OCI-LY3 (cell line): ENCODE data around the gene CRY1.
"Not testable (repeated sequence)": the region's sequence is repeated elsewhere in the genome, so short reads cannot be mapped to it uniquely, and the experiment has no call there.

Experiments
- H2AFZ ChIP-seq: fragments of 200-600, 300-600 bp; shearing (Covaris generic); 2 replicates; pipeline ENCODE4 v1.6.0; 2014; ENCODE audit warnings: antibody characterized with exemption, low read depth, low read length
- H3K27ac ChIP-seq: fragments of 200-600, 300-600 bp; sonication (generic); 2 replicates; pipeline ENCODE4 v1.5.1; 2014; ENCODE audit warnings: mild to moderate bottlenecking, low read length, moderate library complexity, mixed read lengths
- H3K27me3 ChIP-seq: fragments of 200-600, 300-600 bp; sonication (generic); 2 replicates; pipeline ENCODE4 v1.6.1; 2014; ENCODE audit warnings: low read depth, low read length, mixed read lengths
- H3K36me3 ChIP-seq: fragments of 200-600, 300-600 bp; sonication (generic); replicated peaks from 2 replicates; pipeline ENCODE3; 2014; ENCODE audit warnings: low read depth, low read length, mixed read lengths
- H3K4me1 ChIP-seq: fragments of 300-600, 200-600 bp; sonication (generic); 2 replicates; pipeline ENCODE4 v1.6.1; 2014; ENCODE audit warnings: low read length, mixed read lengths
- H3K4me2 ChIP-seq: fragments of 200-600, 300-600 bp; sonication (generic); 2 replicates; pipeline ENCODE4 v1.6.1; 2014; ENCODE audit warnings: low read length, mixed read lengths
- H3K4me3 ChIP-seq: fragments of 300-600, 200-600 bp; sonication (generic); 2 replicates; pipeline ENCODE4 v1.5.1; 2014; ENCODE audit warnings: antibody characterized with exemption, mild to moderate bottlenecking, low read length, moderate library complexity
- H3K79me2 ChIP-seq: fragments of 300-600, 200-600 bp; shearing (Covaris generic); 2 replicates; pipeline ENCODE4 v1.6.1; 2014; ENCODE audit warnings: mild to moderate bottlenecking, low read length, mixed read lengths
- H3K9ac ChIP-seq: fragments of 300-600, 200-600 bp; shearing (Covaris generic); 2 replicates; pipeline ENCODE4 v1.6.0; 2014; ENCODE audit warnings: mild to moderate bottlenecking, low read length, moderate library complexity
- H3K9me3 ChIP-seq: fragments of 200-600, 300-600 bp; shearing (Covaris generic); 2 replicates; pipeline ENCODE4 v1.6.1; 2014; ENCODE audit warnings: low read length, mixed read lengths; ENCODE audit not compliant: insufficient read depth
- H4K20me1 ChIP-seq: fragments of 200-600, 300-600 bp; sonication (generic); 2 replicates; pipeline ENCODE4 v1.6.1; 2016; ENCODE audit warnings: low read length, mixed read lengths; ENCODE audit not compliant: insufficient read depth
- CTCF ChIP-seq: fragments of 200-600, 300-600 bp; sonication (generic); IDR thresholded peaks from 2 replicates; pipeline ENCODE4 v1.5.1; 2014; ENCODE audit warnings: antibody characterized with exemption, low read length, low read depth
- EZH2phosphoT487 ChIP-seq: fragments of 200-600 bp; shearing (Covaris generic); IDR thresholded peaks from 2 replicates; pipeline ENCODE4 v1.6.1; 2018; ENCODE audit warnings: antibody characterized with exemption, mixed run types, low read depth

CRY1 gene

GRCh38 chr12:107111314-107111713 lies 18.0 kb upstream of the CRY1 start:
- Histone ChIP-seq H3K4me2 (no peak overlapping the region), H3K9ac (no peak overlapping the region), H3K9me3 (no peaks in the 10 kb centered on the region), H2AFZ (no peak overlapping the region), H3K27ac (no peak overlapping the region), H3K36me3 (no peaks in the 10 kb centered on the region), H3K79me2 (no peaks in the 10 kb centered on the region), H3K4me3 (no peak overlapping the region), H3K27me3 (peaks cover 22% of the 10 kb centered on the region), H4K20me1 (no peaks in the 10 kb centered on the region), H3K4me1 (peaks cover 4% of the 10 kb centered on the region; the same call in 1 of the 2 replicates)
- TF ChIP-seq EZH2phosphoT487: no peak
- TF ChIP-seq CTCF: no peak

- H3K4me2 ChIP-seq: no peak overlapping the region
- TF ChIP-seq CTCF (no peak), EZH2phosphoT487 (no peak)
Measured at GRCh38 chr12:107109726-107110719, 16.7 kb upstream of the CRY1 start.

GRCh38 chr12:107108995-107109508 lies 15.7 kb upstream of the CRY1 start:
- Histone ChIP-seq H3K4me2 (no peak overlapping the region), H3K9me3 (no peaks in the 10 kb centered on the region), H3K9ac (no peak overlapping the region), H3K79me2 (no peaks in the 10 kb centered on the region), H4K20me1 (no peaks in the 10 kb centered on the region), H3K4me1 (peaks cover 4% of the 10 kb centered on the region; the same call in 1 of the 2 replicates), H3K36me3 (no peaks in the 10 kb centered on the region), H2AFZ (no peak overlapping the region), H3K27me3 (peaks cover 14% of the 10 kb centered on the region), H3K27ac (no peak overlapping the region), H3K4me3 (no peak overlapping the region)
- TF ChIP-seq EZH2phosphoT487 (no peak), CTCF (no peak)

More at GRCh38 chr12:107109726-107110719, 16.7 kb upstream of the CRY1 start:
- Histone ChIP-seq H3K4me3 (no peak overlapping the region), H2AFZ (no peak overlapping the region), H3K27me3 (peaks cover 18% of the 10 kb centered on the region), H3K36me3 (no peaks in the 10 kb centered on the region), H3K9ac (no peak overlapping the region), H4K20me1 (no peaks in the 10 kb centered on the region), H3K27ac (no peak overlapping the region), H3K4me1 (peaks cover 4% of the 10 kb centered on the region; the same call in 1 of the 2 replicates), H3K9me3 (no peaks in the 10 kb centered on the region), H3K79me2 (no peaks in the 10 kb centered on the region)

GRCh38 chr12:107108366-107108765 lies 15.0 kb upstream of the CRY1 start:
- H3K4me1 ChIP-seq, H3K9me3 ChIP-seq, H3K4me3 ChIP-seq, H4K20me1 ChIP-seq, H3K36me3 ChIP-seq, H2AFZ ChIP-seq, H3K27ac ChIP-seq, H3K9ac ChIP-seq, H3K4me2 ChIP-seq, H3K79me2 ChIP-seq: not testable (repeated sequence)
- H3K27me3 ChIP-seq: peaks cover 11% of the 10 kb centered on the region
